ENCODE results near the gene UCP2. TPM values are rescaled to one million over a fixed set of nuclear protein-coding genes. Genes with fewer than 3 reads are reported as not detected.
A peak's percentile ranks its signal among the peaks of the same experiment; 100 is the strongest.

Gene UCP2
- total and polyA plus RNA-seq, 2 donors from 2014 or later = 36.4 to 104 TPM

DNA sequence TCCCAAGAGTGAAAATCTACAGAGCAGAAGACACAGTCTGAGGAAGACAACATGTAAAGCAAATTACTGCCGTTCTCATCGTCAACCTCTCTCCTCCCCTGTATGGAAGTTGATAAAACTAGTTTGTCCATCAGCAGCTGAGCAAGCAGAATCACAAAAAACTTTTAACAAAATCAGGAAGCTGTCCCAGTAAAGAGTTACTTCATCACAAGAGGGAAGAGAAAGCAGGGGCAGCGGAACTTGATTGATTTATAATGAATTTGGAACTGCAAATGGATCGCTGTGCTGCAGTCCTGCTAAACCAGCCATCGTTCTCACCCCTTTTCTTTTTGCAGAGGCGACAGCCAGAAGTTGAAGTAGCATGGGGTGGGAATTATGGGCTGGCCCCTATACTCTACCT is 39.9 kb upstream of the UCP2 start:
- FAIRE-seq = no peak

DNA sequence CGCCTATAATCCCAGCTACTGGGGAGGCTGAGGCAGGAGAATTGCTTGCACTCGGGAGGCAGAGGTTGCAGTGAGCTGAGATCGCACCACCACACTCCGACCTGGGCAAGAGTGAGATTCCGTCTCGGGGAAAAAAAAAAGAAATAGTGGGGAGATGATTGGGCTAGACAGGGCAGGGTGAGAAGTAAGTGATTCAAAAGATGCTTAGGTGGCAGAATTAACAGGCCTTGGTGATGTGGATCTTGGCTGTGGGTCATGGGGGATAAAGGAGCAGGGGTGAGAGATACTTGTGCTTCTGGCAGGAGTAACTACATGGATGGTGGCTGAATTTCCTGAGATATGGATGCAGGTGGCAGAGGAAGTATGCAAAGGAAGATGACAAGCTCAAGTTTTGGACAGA is 39.4 kb upstream of the UCP2 start:
- TF ChIP-seq, protein P1, sequence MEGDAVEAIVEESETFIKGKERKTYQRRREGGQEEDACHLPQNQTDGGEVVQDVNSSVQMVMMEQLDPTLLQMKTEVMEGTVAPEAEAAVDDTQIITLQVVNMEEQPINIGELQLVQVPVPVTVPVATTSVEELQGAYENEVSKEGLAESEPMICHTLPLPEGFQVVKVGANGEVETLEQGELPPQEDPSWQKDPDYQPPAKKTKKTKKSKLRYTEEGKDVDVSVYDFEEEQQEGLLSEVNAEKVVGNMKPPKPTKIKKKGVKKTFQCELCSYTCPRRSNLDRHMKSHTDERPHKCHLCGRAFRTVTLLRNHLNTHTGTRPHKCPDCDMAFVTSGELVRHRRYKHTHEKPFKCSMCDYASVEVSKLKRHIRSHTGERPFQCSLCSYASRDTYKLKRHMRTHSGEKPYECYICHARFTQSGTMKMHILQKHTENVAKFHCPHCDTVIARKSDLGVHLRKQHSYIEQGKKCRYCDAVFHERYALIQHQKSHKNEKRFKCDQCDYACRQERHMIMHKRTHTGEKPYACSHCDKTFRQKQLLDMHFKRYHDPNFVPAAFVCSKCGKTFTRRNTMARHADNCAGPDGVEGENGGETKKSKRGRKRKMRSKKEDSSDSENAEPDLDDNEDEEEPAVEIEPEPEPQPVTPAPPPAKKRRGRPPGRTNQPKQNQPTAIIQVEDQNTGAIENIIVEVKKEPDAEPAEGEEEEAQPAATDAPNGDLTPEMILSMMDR (IDR thresholded peaks at IDR 0.05; ENCODE audit: borderline replicate concordance, extremely low read depth, insufficient read depth) = no peak
- H3K27ac ChIP-seq (ENCODE audit: low read depth in 2 of 2, low read length in 2 of 2) = no peak overlapping the region
- intact Hi-C loops (cut with DNase I) = no loop called here
- no peaks in the 10 kb centered on the region for H3K9me3 ChIP-seq (ENCODE audit: control insufficient read depth in 2 of 3, insufficient read depth in 1 of 3, low read length in 3 of 3)
- FAIRE-seq = no peak
- peaks cover 0 to 22% (median 22%) of the 10 kb centered on the region in 3 donors for H3K4me1 ChIP-seq (ENCODE audit: control insufficient read depth in 2 of 3, insufficient read depth in 2 of 3, low read depth in 1 of 3, low read length in 3 of 3)
- peaks cover 0 to 3% (median 0%) of the 10 kb centered on the region in 3 donors for H3K36me3 ChIP-seq (ENCODE audit: control insufficient read depth in 2 of 3, insufficient read depth in 3 of 3, low read length in 3 of 3)
- no peak overlapping the region for H3K9ac ChIP-seq (ENCODE audit: low read length in 3 of 3)
- DNase-seq = no peak
- no peak overlapping the region for H3K4me3 ChIP-seq (ENCODE audit: low read length in 3 of 3)
- no peaks in the 10 kb centered on the region for H3K27me3 ChIP-seq (ENCODE audit: control insufficient read depth, insufficient read depth, low read length)

More for the DNA sequence above, 39.9 kb upstream of the UCP2 start:
- Histone ChIP-seq H3K4me3 (ENCODE audit: low read length in 3 of 3) (no peak overlapping the region), H3K9me3 (ENCODE audit: control insufficient read depth in 2 of 3, insufficient read depth in 1 of 3, low read length in 3 of 3) (no peaks in the 10 kb centered on the region), H3K36me3 (ENCODE audit: control insufficient read depth in 2 of 3, insufficient read depth in 3 of 3, low read length in 3 of 3) (peaks cover 0 to 3% (median 0%) of the 10 kb centered on the region in 3 donors), H3K9ac (ENCODE audit: low read length in 3 of 3) (no peak overlapping the region), H3K27ac (ENCODE audit: low read depth in 2 of 2, low read length in 2 of 2) (no peak overlapping the region), H3K4me1 (ENCODE audit: control insufficient read depth in 2 of 3, insufficient read depth in 2 of 3, low read depth in 1 of 3, low read length in 3 of 3) (peaks cover 0 to 22% (median 20%) of the 10 kb centered on the region in 3 donors), H3K27me3 (ENCODE audit: control insufficient read depth, insufficient read depth, low read length) (no peaks in the 10 kb centered on the region)
- intact Hi-C loops (cut with DNase I) = no loop called here
- DNase-seq = no peak
- TF ChIP-seq, protein P1 (IDR thresholded peaks at IDR 0.05; ENCODE audit: borderline replicate concordance, extremely low read depth, insufficient read depth) = no peak

DNA sequence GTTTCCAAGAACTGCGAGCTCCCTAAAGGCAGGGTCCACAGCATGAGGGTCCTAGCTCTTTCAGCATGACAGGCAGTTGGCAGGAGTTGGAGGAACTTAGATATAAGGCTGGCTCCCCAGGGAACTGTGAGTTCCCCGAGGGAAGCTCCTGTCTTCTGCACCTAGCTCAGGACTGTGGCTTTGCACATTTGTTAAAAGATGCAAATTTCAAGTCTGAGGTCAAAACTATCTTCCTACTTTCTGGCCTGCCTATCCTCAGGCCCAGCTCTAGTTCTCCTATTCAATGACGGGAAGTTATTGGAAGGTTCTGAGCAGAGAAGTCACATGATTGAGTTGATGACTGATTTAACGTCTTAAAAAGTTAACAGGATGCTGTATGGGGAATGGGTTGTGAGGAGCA is 37.9 kb upstream of the UCP2 start:
- DNase-seq (no peak), FAIRE-seq (no peak)
- H3K9ac ChIP-seq (ENCODE audit: low read length in 3 of 3) = no peak overlapping the region
- H3K4me1 ChIP-seq (ENCODE audit: control insufficient read depth in 2 of 3, insufficient read depth in 2 of 3, low read depth in 1 of 3, low read length in 3 of 3) = peaks cover 0 to 22% (median 22%) of the 10 kb centered on the region in 3 donors
- H3K27me3 ChIP-seq (ENCODE audit: control insufficient read depth, insufficient read depth, low read length) = no peaks in the 10 kb centered on the region
- intact Hi-C loops (cut with DNase I) = no loop called here
- H3K27ac ChIP-seq (ENCODE audit: low read depth in 2 of 2, low read length in 2 of 2) = peak overlapping the region in 1 of 2 donors; percentile 94
- H3K4me3 ChIP-seq (ENCODE audit: low read length in 3 of 3) = no peak overlapping the region
- TF ChIP-seq, protein P1 (IDR thresholded peaks at IDR 0.05; ENCODE audit: borderline replicate concordance, extremely low read depth, insufficient read depth) = no peak
- no peaks in the 10 kb centered on the region for H3K9me3 ChIP-seq (ENCODE audit: control insufficient read depth in 2 of 3, insufficient read depth in 1 of 3, low read length in 3 of 3)
- H3K36me3 ChIP-seq (ENCODE audit: control insufficient read depth in 2 of 3, insufficient read depth in 3 of 3, low read length in 3 of 3) = peaks cover 0 to 3% (median 0%) of the 10 kb centered on the region in 3 donors

DNA sequence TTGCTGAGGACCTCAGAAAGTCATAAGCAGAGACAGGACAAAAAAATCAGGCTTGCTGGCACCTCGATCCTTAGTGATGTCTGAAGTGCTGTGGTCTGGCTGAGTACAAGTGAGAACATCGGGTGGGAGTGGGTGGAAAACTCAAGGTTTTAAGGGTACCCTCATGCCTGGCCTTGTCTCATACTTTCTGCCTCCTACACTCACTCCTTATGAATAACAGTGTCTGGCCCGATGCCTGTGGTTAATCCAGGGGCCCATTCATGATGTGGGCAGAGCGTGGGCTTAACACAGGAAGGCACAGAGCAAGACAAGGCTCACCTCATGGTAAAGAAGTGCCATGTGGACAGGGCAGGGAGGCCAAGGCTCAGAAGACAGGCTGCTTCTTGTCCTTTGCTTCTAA is 37.2 kb upstream of the UCP2 start:
- intact Hi-C loops (cut with DNase I) = no loop called here
- Histone ChIP-seq H3K4me3 (ENCODE audit: low read length in 3 of 3) (no peak overlapping the region), H3K9me3 (ENCODE audit: control insufficient read depth in 2 of 3, insufficient read depth in 1 of 3, low read length in 3 of 3) (no peaks in the 10 kb centered on the region), H3K4me1 (ENCODE audit: control insufficient read depth in 2 of 3, insufficient read depth in 2 of 3, low read depth in 1 of 3, low read length in 3 of 3) (peaks cover 0 to 22% (median 22%) of the 10 kb centered on the region in 3 donors), H3K36me3 (ENCODE audit: control insufficient read depth in 2 of 3, insufficient read depth in 3 of 3, low read length in 3 of 3) (peaks cover 0 to 3% (median 0%) of the 10 kb centered on the region in 3 donors), H3K27ac (ENCODE audit: low read depth in 2 of 2, low read length in 2 of 2) (peak overlapping the region; percentile 86 to 94), H3K27me3 (ENCODE audit: control insufficient read depth, insufficient read depth, low read length) (no peaks in the 10 kb centered on the region), H3K9ac (ENCODE audit: low read length in 3 of 3) (peak overlapping the region in 1 of 3 donors; percentile 53)
- DNase-seq (no peak), FAIRE-seq (no peak)
- TF ChIP-seq, protein P1 (IDR thresholded peaks at IDR 0.05; ENCODE audit: borderline replicate concordance, extremely low read depth, insufficient read depth) = no peak
